Glutamatergic neuron (in vitro differentiated cells): ENCODE data around the gene RASGRF1. TPM values are rescaled to one million over a fixed set of nuclear protein-coding genes. Genes with fewer than 3 reads are reported as not detected.
"Not testable (repeated sequence)": the region's sequence is repeated elsewhere in the genome, so short reads cannot be mapped to it uniquely, and the experiment has no call there.

Experiments
- DNase-seq: peaks from one replicate; pipeline ENCODE4 v3.0.0; 2022
- H3K27ac Mint-ChIP-seq: one replicate; pipeline ENCODE4 v1.8.0; 2020; ENCODE audit warnings: mild to moderate bottlenecking, mixed read lengths, inconsistent platforms; ENCODE audit not compliant: unreplicated experiment
- H3K27me3 Mint-ChIP-seq: one replicate; pipeline ENCODE4 v1.8.0; 2020; ENCODE audit warnings: mild to moderate bottlenecking, moderate library complexity, mixed read lengths, inconsistent platforms; ENCODE audit not compliant: unreplicated experiment
- H3K36me3 Mint-ChIP-seq: one replicate; pipeline ENCODE4 v1.8.0; 2020; ENCODE audit warnings: mild to moderate bottlenecking, mixed read lengths, inconsistent platforms; ENCODE audit not compliant: unreplicated experiment
- H3K4me1 Mint-ChIP-seq: one replicate; pipeline ENCODE4 v1.8.0; 2020; ENCODE audit warnings: mild to moderate bottlenecking, low read depth, mixed read lengths, inconsistent platforms; ENCODE audit not compliant: unreplicated experiment
- H3K4me3 Mint-ChIP-seq: one replicate; pipeline ENCODE4 v1.8.0; 2020; ENCODE audit warnings: mild to moderate bottlenecking, mixed read lengths, inconsistent platforms; ENCODE audit not compliant: unreplicated experiment
- H3K9me3 Mint-ChIP-seq: one replicate; pipeline ENCODE4 v1.8.0; 2020; ENCODE audit warnings: mild to moderate bottlenecking, moderate library complexity, mixed read lengths, inconsistent platforms; ENCODE audit not compliant: unreplicated experiment
- total RNA-seq: library from RNA; stranded (reverse); fragmentation: NEBNext Ultra II Directional; extraction: Animal tissue kit (Norgen Biotek cat#: 25700); gene quantifications from one replicate; pipeline ENCODE4 v1.2.1, GENCODE V29; 2021; ENCODE audit not compliant: unreplicated experiment
- TF ChIP-seq, protein P1 (sequence below): fragments of 200-600 bp; sonication (generic); IDR thresholded peaks from one replicate; pipeline ENCODE4 v1.5.0; 2021; ENCODE audit not compliant: partially characterized antibody, unreplicated experiment

Gene RASGRF1
- total RNA-seq, 1 donor from 2014 or later: 0.32 TPM

GRCh38 chr15:79115986-79116665, 25.5 kb upstream of the RASGRF1 start:
- Mint-ChIP-seq H3K27ac (no peak overlapping the region), H3K9me3 (no peaks in the 10 kb centered on the region), H3K36me3 (no peaks in the 10 kb centered on the region), H3K4me3 (no peak overlapping the region), H3K4me1 (no peaks in the 10 kb centered on the region), H3K27me3 (peaks cover 3% of the 10 kb centered on the region)
- TF ChIP-seq, protein P1, sequence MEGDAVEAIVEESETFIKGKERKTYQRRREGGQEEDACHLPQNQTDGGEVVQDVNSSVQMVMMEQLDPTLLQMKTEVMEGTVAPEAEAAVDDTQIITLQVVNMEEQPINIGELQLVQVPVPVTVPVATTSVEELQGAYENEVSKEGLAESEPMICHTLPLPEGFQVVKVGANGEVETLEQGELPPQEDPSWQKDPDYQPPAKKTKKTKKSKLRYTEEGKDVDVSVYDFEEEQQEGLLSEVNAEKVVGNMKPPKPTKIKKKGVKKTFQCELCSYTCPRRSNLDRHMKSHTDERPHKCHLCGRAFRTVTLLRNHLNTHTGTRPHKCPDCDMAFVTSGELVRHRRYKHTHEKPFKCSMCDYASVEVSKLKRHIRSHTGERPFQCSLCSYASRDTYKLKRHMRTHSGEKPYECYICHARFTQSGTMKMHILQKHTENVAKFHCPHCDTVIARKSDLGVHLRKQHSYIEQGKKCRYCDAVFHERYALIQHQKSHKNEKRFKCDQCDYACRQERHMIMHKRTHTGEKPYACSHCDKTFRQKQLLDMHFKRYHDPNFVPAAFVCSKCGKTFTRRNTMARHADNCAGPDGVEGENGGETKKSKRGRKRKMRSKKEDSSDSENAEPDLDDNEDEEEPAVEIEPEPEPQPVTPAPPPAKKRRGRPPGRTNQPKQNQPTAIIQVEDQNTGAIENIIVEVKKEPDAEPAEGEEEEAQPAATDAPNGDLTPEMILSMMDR: no peak
- no peak for DNase-seq

DNA sequence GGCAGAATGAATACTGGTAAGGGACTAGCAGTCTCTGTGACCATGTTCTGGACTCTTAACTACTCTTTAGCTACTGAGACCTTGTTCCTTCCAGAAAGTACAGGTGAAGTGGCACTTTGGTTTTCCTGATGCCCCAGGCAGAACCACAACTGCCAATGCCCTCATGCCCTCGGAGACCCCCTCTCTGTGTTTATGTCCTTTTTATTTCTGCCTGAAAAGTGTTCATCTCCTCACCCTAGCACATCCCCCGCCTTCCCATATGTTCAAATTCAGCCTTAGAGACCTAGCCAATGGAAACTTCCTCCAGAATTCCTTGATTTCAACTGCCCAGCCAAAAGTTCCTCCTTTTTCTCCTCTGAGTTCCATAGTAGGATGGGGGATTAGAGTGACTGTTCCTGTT, 23.3 kb upstream of the RASGRF1 start:
- H3K27ac Mint-ChIP-seq: no peak overlapping the region
- H3K4me3 Mint-ChIP-seq: no peak overlapping the region
- DNase-seq: no peak
- H3K9me3 Mint-ChIP-seq: peaks cover 2% of the 10 kb centered on the region
- no peaks in the 10 kb centered on the region for H3K27me3 Mint-ChIP-seq
- H3K4me1 Mint-ChIP-seq: no peaks in the 10 kb centered on the region
- TF ChIP-seq, protein P1: no peak
- H3K36me3 Mint-ChIP-seq: no peaks in the 10 kb centered on the region

- not testable (repeated sequence) for H3K9me3 Mint-ChIP-seq, H3K4me1 Mint-ChIP-seq, H3K4me3 Mint-ChIP-seq, H3K36me3 Mint-ChIP-seq, DNase-seq, H3K27me3 Mint-ChIP-seq, H3K27ac Mint-ChIP-seq
These were observed 20.8 kb upstream of the RASGRF1 start for GRCh38 chr15:79111404-79111803.

DNA sequence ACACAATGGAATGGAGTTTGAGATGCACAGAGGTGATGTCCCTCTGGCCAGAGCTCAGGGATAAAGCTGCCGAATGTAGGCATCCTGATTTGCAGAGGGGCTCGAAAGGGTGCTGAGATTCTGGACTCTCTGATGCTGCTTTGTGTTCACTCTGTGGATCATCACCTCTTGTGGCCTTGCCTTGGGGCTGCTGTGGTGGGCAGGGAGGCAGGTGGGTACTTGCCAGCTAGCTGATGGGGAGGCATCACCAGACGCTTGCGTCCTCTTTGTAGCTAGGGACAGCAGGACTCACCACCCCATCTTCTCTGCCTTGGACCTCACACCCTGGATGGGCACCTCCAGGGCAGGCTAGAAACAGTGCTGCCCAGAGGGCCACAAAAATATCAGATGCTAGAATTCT, 14.6 kb upstream of the RASGRF1 start:
- H3K27ac Mint-ChIP-seq: no peak overlapping the region
- no peak for DNase-seq
- TF ChIP-seq, protein P1: no peak

DNA sequence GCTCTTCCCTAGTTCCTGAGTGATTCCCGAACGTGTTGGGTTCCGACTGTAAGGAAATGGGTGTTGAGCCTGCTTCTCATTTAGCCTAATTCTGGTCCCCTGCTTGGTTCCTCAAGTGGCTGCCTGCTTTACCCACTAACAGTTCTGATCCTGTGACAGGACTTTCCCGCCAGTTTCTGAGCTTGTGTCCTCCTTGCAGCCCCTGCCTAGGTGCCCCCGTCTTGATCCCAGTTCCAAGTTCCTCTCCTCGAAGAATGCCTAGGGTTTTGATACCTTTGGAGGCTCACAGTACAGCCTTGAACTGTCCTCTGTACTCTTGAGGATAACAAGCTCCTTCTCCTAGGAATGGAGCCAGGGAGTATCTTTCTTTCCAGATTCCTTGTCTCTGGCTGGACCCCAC, 12.0 kb upstream of the RASGRF1 start:
- Mint-ChIP-seq H3K27me3 (peaks cover 2% of the 10 kb centered on the region), H3K27ac (no peak overlapping the region), H3K9me3 (no peaks in the 10 kb centered on the region), H3K4me3 (no peak overlapping the region), H3K36me3 (no peaks in the 10 kb centered on the region), H3K4me1 (no peaks in the 10 kb centered on the region)
- DNase-seq: no peak
- TF ChIP-seq, protein P1: no peak

More for the DNA sequence above, 14.6 kb upstream of the RASGRF1 start:
- Mint-ChIP-seq H3K4me1 (no peaks in the 10 kb centered on the region), H3K36me3 (no peaks in the 10 kb centered on the region), H3K9me3 (peaks cover under 1% of the 10 kb centered on the region), H3K4me3 (no peak overlapping the region), H3K27me3 (peaks cover 2% of the 10 kb centered on the region)
